CD14-positive monocyte (primary cell): ENCODE results near the gene KLHDC7B. TPM values are rescaled to one million over a fixed set of nuclear protein-coding genes. Genes with fewer than 3 reads are reported as not detected.

Experiments used
- DNase-seq, 3 donors: peaks; one replicate each; pipeline ENCODE4 v3.0.0-alpha.2; 2011 to 2022
- H2AFZ ChIP-seq: 2 replicates; pipeline ENCODE4 v1.6.0; 2012; ENCODE audit warnings: mild to moderate bottlenecking, low read depth, low read length, inconsistent platforms; ENCODE audit not compliant: insufficient read depth, poor library complexity, severe bottlenecking
- H3K27ac ChIP-seq, 2 donors: 1 replicate in 1 of 2; 2 replicates in 1 of 2; pipeline ENCODE4 v1.5.1; 2012 to 2013; ENCODE audit warnings: low read length in 2 of 2, control low read depth in 1 of 2, inconsistent platforms in 1 of 2, low read depth in 1 of 2, mild to moderate bottlenecking in 1 of 2
- H3K27me3 ChIP-seq, 2 donors: one replicate each; pipeline versions ENCODE4 v1.6.0 to v1.6.1; 2011 to 2013; ENCODE audit warnings: low read length in 2 of 2; ENCODE audit not compliant: control insufficient read depth in 2 of 2, insufficient read depth in 2 of 2
- H3K36me3 ChIP-seq, 2 donors: replicated peaks in 1 of 2; 1 replicate in 1 of 2; 2 replicates in 1 of 2; pipeline versions ENCODE4 v1.5.1 to v1.6.1; 2012 to 2013; ENCODE audit warnings: low read length in 2 of 2, control low read depth in 1 of 2, inconsistent platforms in 1 of 2, mild to moderate bottlenecking in 1 of 2; ENCODE audit not compliant: insufficient read depth in 2 of 2, control insufficient read depth in 1 of 2
- H3K4me1 ChIP-seq, 2 donors: 1 replicate in 1 of 2; 2 replicates in 1 of 2; pipeline versions ENCODE4 v1.5.1 to v1.6.1; 2012 to 2013; ENCODE audit warnings: low read length in 2 of 2, control low read depth in 1 of 2, inconsistent platforms in 1 of 2, mild to moderate bottlenecking in 1 of 2, moderate library complexity in 1 of 2; ENCODE audit not compliant: insufficient read depth in 2 of 2, control insufficient read depth in 1 of 2
- H3K4me2 ChIP-seq: replicated peaks from 2 replicates; pipeline ENCODE3; 2012; ENCODE audit warnings: low read length, moderate library complexity, mild to moderate bottlenecking; ENCODE audit not compliant: poor library complexity, severe bottlenecking; ENCODE audit errors: extremely low read depth
- H3K4me3 ChIP-seq, 3 experiments: fragments of 200-600 bp in 1 of 3; sonication (generic) in 1 of 3; replicated peaks in 1 of 3; 1 replicate in 2 of 3; 2 replicates in 1 of 3; pipeline ENCODE4 v1.5.1; 2011 to 2013; ENCODE audit warnings: low read length in 3 of 3, mild to moderate bottlenecking in 3 of 3, control low read depth in 2 of 3, low read depth in 2 of 3, inconsistent platforms in 1 of 3, moderate library complexity in 1 of 3
- H3K79me2 ChIP-seq: 2 replicates; pipeline ENCODE4 v1.6.0; 2012; ENCODE audit warnings: mild to moderate bottlenecking, control low read depth, inconsistent platforms, low read length, moderate library complexity; ENCODE audit not compliant: insufficient read depth
- H3K9ac ChIP-seq: 2 replicates; pipeline ENCODE4 v1.6.0; 2017; ENCODE audit warnings: low read length, mild to moderate bottlenecking; ENCODE audit not compliant: insufficient read depth, poor library complexity, severe bottlenecking
- H3K9me3 ChIP-seq, 2 donors: replicated peaks in 1 of 2; 1 replicate in 1 of 2; 2 replicates in 1 of 2; pipeline versions ENCODE4 v1.5.1 to v1.6.1; 2012 to 2013; ENCODE audit warnings: low read length in 2 of 2, control low read depth in 1 of 2; ENCODE audit not compliant: control insufficient read depth in 1 of 2, insufficient read depth in 1 of 2
- H4K20me1 ChIP-seq: 2 replicates; pipeline ENCODE4 v1.6.0; 2012; ENCODE audit warnings: mild to moderate bottlenecking, low read length, control low read depth, moderate library complexity; ENCODE audit not compliant: insufficient read depth
- H3K27ac Mint-ChIP-seq, 7 donors: one replicate each; pipeline ENCODE4 v1.8.0; 2020; ENCODE audit warnings: mild to moderate bottlenecking in 7 of 7, mixed read lengths in 7 of 7, moderate library complexity in 6 of 7, inconsistent platforms in 2 of 7
- H3K27me3 Mint-ChIP-seq, 3 donors: one replicate each; pipeline ENCODE4 v1.8.0; 2021 to 2022; ENCODE audit warnings: low read depth in 3 of 3, mild to moderate bottlenecking in 3 of 3, mixed read lengths in 3 of 3, moderate library complexity in 3 of 3, inconsistent platforms in 1 of 3
- H3K36me3 Mint-ChIP-seq, 2 donors: one replicate each; pipeline ENCODE4 v1.8.0; 2020; ENCODE audit warnings: mixed read lengths in 2 of 2, inconsistent platforms in 1 of 2, mild to moderate bottlenecking in 1 of 2
- H3K4me1 Mint-ChIP-seq: one replicate; pipeline ENCODE4 v1.8.0; 2020; ENCODE audit warnings: mild to moderate bottlenecking, mixed read lengths
- H3K4me3 Mint-ChIP-seq, 2 donors: one replicate each; pipeline ENCODE4 v1.8.0; 2020; ENCODE audit warnings: mild to moderate bottlenecking in 2 of 2, mixed read lengths in 2 of 2, moderate library complexity in 1 of 2
- H3K9me3 Mint-ChIP-seq, 7 donors: one replicate each; pipeline ENCODE4 v1.8.0; 2020 to 2022; ENCODE audit warnings: mixed read lengths in 7 of 7, mild to moderate bottlenecking in 6 of 7, moderate library complexity in 6 of 7, inconsistent platforms in 2 of 7
- CTCF ChIP-seq: fragments of 200-600 bp; IDR thresholded peaks from one replicate; pipeline ENCODE4 v1.8.0; 2022; ENCODE audit warnings: antibody characterized with exemption, mild to moderate bottlenecking
- WGBS: methylation state at CpG from one replicate; pipeline ENCODE4 v1.1.5; 2013; ENCODE audit warnings: missing lambda C conversion rate; ENCODE audit not compliant: insufficient coverage; 5-methylcytosine and 5-hydroxymethylcytosine counted together
- intact Hi-C, 2 donors: fragments of 100-400 bp; cut with micrococcal nuclease; formaldehyde crosslinking; loops; one replicate each; pipeline versions ENCODE4 v1.15.0 to v1.15.1; 2023
- polyA plus RNA-seq, 3 donors: library from polyadenylated mRNA; depleted of rRNA in 1 of 3; unstranded in 2 of 3; stranded (reverse) in 1 of 3; fragments of 300-500 nt in 2 of 3; fragments of >200 nt in 1 of 3; fragmentation: Illumina TruSeq in 2 of 3; gene quantifications; 1 replicate in 2 of 3; 2 replicates in 1 of 3; pipeline ENCODE4 v1.2.3, GENCODE V29; 2012 to 2021

Gene KLHDC7B
- polyA plus RNA-seq, 3 donors: 0.88 to 4.3 (median 1.4) TPM

- Histone ChIP-seq H3K9me3 (no peaks in the 10 kb centered on the region), H3K27me3 (no peaks in the 10 kb centered on the region), H3K36me3 (peaks cover 36 to 44% of the 10 kb centered on the region in 2 donors), H3K4me1 (peaks cover 44 to 71% of the 10 kb centered on the region in 2 donors), H3K27ac (peak overlapping the region; percentile 100), H3K79me2 (peaks cover 76% of the 10 kb centered on the region), H2AFZ (no peak overlapping the region), H3K9ac (peak overlapping the region; percentile 100), H3K4me3 (peak overlapping the region; percentile 72 to 99 (median 73)), H4K20me1 (peaks cover 76% of the 10 kb centered on the region), H3K4me2 (peak overlapping the region; percentile 95)
- H3K4me1 Mint-ChIP-seq: peaks cover 30% of the 10 kb centered on the region
- 15% methylated on average over 27 of the region's 29 CpGs for WGBS
- intact Hi-C loops: loop anchor here (2.0 to 5.0 kb wide), 5 partner anchors 18 to 95 kb away; partner anchors contain the start of genes CHKB (in 2 of the 2), NCAPH2 (in 2 of the 2) and SYCE3 (in 2 of the 2)
- no peaks in the 10 kb centered on the region for H3K27me3 Mint-ChIP-seq
- peak overlapping the region; percentile 91 to 95 for H3K4me3 Mint-ChIP-seq
- DNase-seq: peak; percentile 60 to 81 (median 80)
- no peaks in the 10 kb centered on the region for H3K9me3 Mint-ChIP-seq
- peak overlapping the region; percentile 94 to 100 (median 97) for H3K27ac Mint-ChIP-seq
- no peak for TF ChIP-seq CTCF
- H3K36me3 Mint-ChIP-seq: peaks cover 36 to 50% of the 10 kb centered on the region in 2 donors
Observed at GRCh38 chr22:50526834-50527801, 18.6 kb upstream of the KLHDC7B start.

GRCh38 chr22:50527921-50528681, 17.6 kb upstream of the KLHDC7B start:
- Histone ChIP-seq H4K20me1 (peaks cover 66% of the 10 kb centered on the region), H3K4me3 (peak overlapping the region; percentile 72 to 99 (median 73)), H3K36me3 (peaks cover 27 to 34% of the 10 kb centered on the region in 2 donors), H3K4me2 (peak overlapping the region; percentile 95), H3K79me2 (peaks cover 86% of the 10 kb centered on the region), H3K4me1 (peaks cover 53 to 81% of the 10 kb centered on the region in 2 donors), H3K9ac (peak overlapping the region; percentile 100), H3K9me3 (no peaks in the 10 kb centered on the region), H2AFZ (no peak overlapping the region), H3K27ac (peak overlapping the region; percentile 100), H3K27me3 (no peaks in the 10 kb centered on the region)
- no peaks in the 10 kb centered on the region for H3K9me3 Mint-ChIP-seq
- WGBS: 84% methylated on average over 13 of the region's 18 CpGs
- no peak for TF ChIP-seq CTCF
- peak overlapping the region; percentile 94 to 100 (median 97) for H3K27ac Mint-ChIP-seq
- peak overlapping the region; percentile 91 to 95 for H3K4me3 Mint-ChIP-seq
- DNase-seq: peak in 2 of 3 donors; percentile 48 to 57
- H3K36me3 Mint-ChIP-seq: peaks cover 36 to 42% of the 10 kb centered on the region in 2 donors
- peaks cover 36% of the 10 kb centered on the region for H3K4me1 Mint-ChIP-seq
- intact Hi-C loops: loop anchor here (2.0 to 5.0 kb wide), 5 partner anchors 19 to 94 kb away; partner anchors contain the start of genes CHKB (in 2 of the 2), NCAPH2 (in 2 of the 2) and SYCE3 (in 2 of the 2)
- no peaks in the 10 kb centered on the region for H3K27me3 Mint-ChIP-seq
